Aorta (tissue), 5 donors: ENCODE results near the gene DOCK11. TPM values are rescaled to one million over a fixed set of nuclear protein-coding genes. Genes with fewer than 3 reads are reported as not detected.
"Not testable (repeated sequence)": the region's sequence is repeated elsewhere in the genome, so short reads cannot be mapped to it uniquely, and the experiment has no call there.

ENCODE experiments used
- ATAC-seq: fragments of 200-7000 bp; cut with Tn5 transposase; one replicate; pipeline ENCODE4 v1.9.1; 2022; ENCODE audit warnings: moderate library complexity; ENCODE audit not compliant: low FRiP score
- DNase-seq, 2 donors: peaks; one replicate each; pipeline ENCODE4 v3.0.0-alpha.2; 2020
- H3K27ac ChIP-seq, 2 donors: one replicate each; pipeline ENCODE4 v1.5.1; 2013; ENCODE audit warnings: low read length in 2 of 2, mild to moderate bottlenecking in 2 of 2, moderate library complexity in 2 of 2, control low read depth in 1 of 2, inconsistent platforms in 1 of 2, low read depth in 1 of 2
- H3K27me3 ChIP-seq, 2 donors: one replicate each; pipeline ENCODE4 v1.6.1; 2013; ENCODE audit warnings: control low read depth in 1 of 2, low read length in 1 of 2, mild to moderate bottlenecking in 1 of 2, moderate library complexity in 1 of 2; ENCODE audit not compliant: insufficient read depth in 2 of 2, control insufficient read depth in 1 of 2
- H3K36me3 ChIP-seq, 2 donors: one replicate each; pipeline ENCODE4 v1.6.1; 2013; ENCODE audit warnings: control low read depth in 1 of 2, low read length in 1 of 2, mild to moderate bottlenecking in 1 of 2; ENCODE audit not compliant: insufficient read depth in 2 of 2, control insufficient read depth in 1 of 2
- H3K4me1 ChIP-seq, 2 donors: one replicate each; pipeline ENCODE4 v1.6.1; 2013; ENCODE audit warnings: low read length in 2 of 2, control low read depth in 1 of 2, mild to moderate bottlenecking in 1 of 2, moderate library complexity in 1 of 2; ENCODE audit not compliant: insufficient read depth in 2 of 2, control insufficient read depth in 1 of 2
- H3K4me3 ChIP-seq, 2 donors: one replicate each; pipeline ENCODE4 v1.5.1; 2013; ENCODE audit warnings: low read length in 2 of 2, control low read depth in 1 of 2, mild to moderate bottlenecking in 1 of 2
- H3K9me3 ChIP-seq: one replicate; pipeline ENCODE4 v1.6.1; 2013; ENCODE audit warnings: mild to moderate bottlenecking, low read length; ENCODE audit not compliant: control insufficient read depth
- WGBS, 2 donors: extraction: QIAGEN DNeasy Blood & Tissue Kit; methylation state at CpG; one replicate each; pipeline ENCODE4 v1.1.7; 2013; 5-methylcytosine and 5-hydroxymethylcytosine counted together
- intact Hi-C, 2 donors: fragments of 100-400 bp; cut with DNase I; formaldehyde crosslinking; loops; one replicate each; pipeline versions ENCODE4 v1.14.2 to v1.15.0; 2022
- polyA plus RNA-seq, 2 donors: library from polyadenylated mRNA; stranded (reverse); fragments of 200-250 nt; gene quantifications; one replicate each; pipeline ENCODE4 v1.2.3, GENCODE V29; 2013
- total RNA-seq, 2 donors: library from RNA; stranded (reverse); fragmentation: NEBNext Ultra II Directional; extraction: Animal tissue kit (Norgen Biotek cat#: 25700); gene quantifications; one replicate each; pipeline ENCODE4 v1.2.1, GENCODE V29; 2021
- donor health status: healthy with polysubstance abuse.
- donor health status: Bipolar disorder and iron deficiency.
- donor health status: DM: no; HTN: no; CAD: no.
- donor health status: DM: no; HTN: no; CAD: no.
- donor health status: DM: yes; HTN: yes; CAD: no.

DOCK11 gene
- total and polyA plus RNA-seq, 4 donors, result 15.7 to 59.8 (median 39.3) TPM

- intact Hi-C loops, result no loop called here
- WGBS, 2 donors, result 78 to 80% methylated on average over 3 of the region's 3 CpGs
- Histone ChIP-seq H3K4me3 (no peak overlapping the region), H3K36me3 (no peaks in the 10 kb centered on the region), H3K27ac (peak overlapping the region in 1 of 2 donors; percentile 36), H3K9me3 (no peaks in the 10 kb centered on the region), H3K4me1 (peaks cover 0 to 2% of the 10 kb centered on the region in 2 donors), H3K27me3 (no peaks in the 10 kb centered on the region)
- no peak for ATAC-seq
- no peak for DNase-seq
Observed at GRCh38 chrX:118726396-118726795, 230.8 kb downstream of the DOCK11 start.

GRCh38 chrX:118726887-118727685 is 231.5 kb downstream of the DOCK11 start, which contains the start of gene IL13RA1:
TSS of gene IL13RA1 (plus strand) at chrX:118727606. CDS start at chrX:118727639, 33 bp downstream.
- Histone ChIP-seq H3K36me3 (no peaks in the 10 kb centered on the region), H3K9me3 (no peaks in the 10 kb centered on the region), H3K27ac (peak within 1 kb of the TSS; percentile 53 to 89), H3K4me1 (peaks cover 0 to 2% of the 10 kb centered on the region in 2 donors), H3K4me3 (peak within 1 kb of the TSS; percentile 46 to 50), H3K27me3 (no peaks in the 10 kb centered on the region)
- 2 to 37% methylated on average over 45 to 56 of the region's 56 CpGs for WGBS, 2 donors
- ATAC-seq, result peak; percentile 92
- DNase-seq, result peak; percentile 87 to 90
- intact Hi-C loops, result no loop called here

- peak overlapping the region; percentile 46 to 50 for H3K4me3 ChIP-seq
- no peaks in the 10 kb centered on the region for H3K36me3 ChIP-seq
- intact Hi-C loops, result no loop called here
- ATAC-seq (peak; percentile 77), DNase-seq (peak; percentile 73 to 87)
- no peaks in the 10 kb centered on the region for H3K27me3 ChIP-seq
- peaks cover 0 to 2% of the 10 kb centered on the region in 2 donors for H3K4me1 ChIP-seq
- H3K9me3 ChIP-seq, result no peaks in the 10 kb centered on the region
- H3K27ac ChIP-seq, result peak overlapping the region; percentile 53 to 80
- 1 to 32% methylated on average over 71 to 73 of the region's 73 CpGs for WGBS, 2 donors
Observed at GRCh38 chrX:118727686-118728339, 232.2 kb downstream of the DOCK11 start.

GRCh38 chrX:118729042-118729652 is 233.5 kb downstream of the DOCK11 start:
- no peak for DNase-seq
- no peak for ATAC-seq
- H3K4me1 ChIP-seq, result peaks cover 0 to 2% of the 10 kb centered on the region in 2 donors
- no peaks in the 10 kb centered on the region for H3K27me3 ChIP-seq
- no peaks in the 10 kb centered on the region for H3K36me3 ChIP-seq
- intact Hi-C loops, result no loop called here
- 67 to 75% methylated on average over 3 of the region's 3 CpGs for WGBS, 2 donors
- peak overlapping the region in 1 of 2 donors; percentile 70 for H3K27ac ChIP-seq
- no peak overlapping the region for H3K4me3 ChIP-seq
- H3K9me3 ChIP-seq, result no peaks in the 10 kb centered on the region

- 47 to 54% methylated on average over 4 of the region's 4 CpGs for WGBS, 2 donors
- H3K4me3 ChIP-seq, result no peak overlapping the region
Observed at GRCh38 chrX:118730500-118731247, 235.1 kb downstream of the DOCK11 start.

GRCh38 chrX:118732551-118732950 is 236.9 kb downstream of the DOCK11 start:
- 91 to 97% methylated on average over 3 of the region's 3 CpGs for WGBS, 2 donors
- intact Hi-C loops, H3K4me3 ChIP-seq, ATAC-seq, H3K36me3 ChIP-seq, H3K27ac ChIP-seq, H3K27me3 ChIP-seq, DNase-seq, H3K9me3 ChIP-seq, H3K4me1 ChIP-seq: not testable (repeated sequence)

More at GRCh38 chrX:118730500-118731247, 235.1 kb downstream of the DOCK11 start:
- DNase-seq, result no peak
- no peak for ATAC-seq
- intact Hi-C loops, result no loop called here
- no peaks in the 10 kb centered on the region for H3K4me1 ChIP-seq
- peak overlapping the region in 1 of 2 donors; percentile 92 for H3K27ac ChIP-seq
- no peaks in the 10 kb centered on the region for H3K36me3 ChIP-seq
- H3K9me3 ChIP-seq, result no peaks in the 10 kb centered on the region
- no peaks in the 10 kb centered on the region for H3K27me3 ChIP-seq

- H3K27me3 ChIP-seq, result no peaks in the 10 kb centered on the region
- H3K4me3 ChIP-seq, result no peak overlapping the region
- H3K27ac ChIP-seq, result no peak overlapping the region
- no peaks in the 10 kb centered on the region for H3K4me1 ChIP-seq
- WGBS, 2 donors, result 95 to 97% methylated on average over 2 of the region's 2 CpGs
- no peaks in the 10 kb centered on the region for H3K9me3 ChIP-seq
- intact Hi-C loops, result no loop called here
- no peak for DNase-seq
- H3K36me3 ChIP-seq, result no peaks in the 10 kb centered on the region
- no peak for ATAC-seq
Observed at GRCh38 chrX:118734909-118735308, 239.3 kb downstream of the DOCK11 start.
